ENCODE results near the gene MPI. TPM values are rescaled to one million over a fixed set of nuclear protein-coding genes. Genes with fewer than 3 reads are reported as not detected.

The MPI gene
- total RNA-seq, 4 donors from 2014 or later, result 28.8 to 73.3 (median 33.7) TPM

GRCh38 chr15:74857082-74857655 lies 32.7 kb upstream of the MPI start:
- TF ChIP-seq POLR2A (IDR thresholded peaks at IDR 0.05) (no peak), CTCF (IDR thresholded peaks at IDR 0.05) (no peak)
- Histone ChIP-seq H3K4me3 (no peak overlapping the region), H3K27ac (no peak overlapping the region)

GRCh38 chr15:74857671-74858368 lies 32.0 kb upstream of the MPI start:
- no peak for DNase-seq
- Histone ChIP-seq H3K4me1 (no peaks in the 10 kb centered on the region), H3K36me3 (no peaks in the 10 kb centered on the region), H3K9me3 (no peaks in the 10 kb centered on the region), H3K27me3 (no peaks in the 10 kb centered on the region), H3K4me3 (no peak overlapping the region), H3K27ac (no peak overlapping the region)
- intact Hi-C loops (cut with DNase I; ENCODE audit: low total_unique reads), result no loop called here
- TF ChIP-seq CTCF (IDR thresholded peaks at IDR 0.05), result no peak
- TF ChIP-seq POLR2A (IDR thresholded peaks at IDR 0.05), result no peak

More at GRCh38 chr15:74857082-74857655, 32.7 kb upstream of the MPI start:
- Histone ChIP-seq H3K36me3 (no peaks in the 10 kb centered on the region), H3K4me1 (no peaks in the 10 kb centered on the region), H3K27me3 (no peaks in the 10 kb centered on the region), H3K9me3 (no peaks in the 10 kb centered on the region)
- DNase-seq, result no peak
- intact Hi-C loops (cut with DNase I; ENCODE audit: low total_unique reads), result no loop called here

GRCh38 chr15:74858369-74858740 lies 31.5 kb upstream of the MPI start:
- DNase-seq, result no peak
- Histone ChIP-seq H3K4me3 (no peak overlapping the region), H3K36me3 (no peaks in the 10 kb centered on the region), H3K9me3 (no peaks in the 10 kb centered on the region), H3K27ac (no peak overlapping the region), H3K4me1 (no peaks in the 10 kb centered on the region), H3K27me3 (no peaks in the 10 kb centered on the region)
- TF ChIP-seq CTCF (IDR thresholded peaks at IDR 0.05) (no peak), POLR2A (IDR thresholded peaks at IDR 0.05) (no peak)
- intact Hi-C loops (cut with DNase I; ENCODE audit: low total_unique reads), result no loop called here

GRCh38 chr15:74863239-74864056 lies 26.4 kb upstream of the MPI start:
- intact Hi-C loops (cut with DNase I; ENCODE audit: low total_unique reads), result no loop called here
- Histone ChIP-seq H3K36me3 (no peaks in the 10 kb centered on the region), H3K27me3 (no peaks in the 10 kb centered on the region), H3K4me1 (no peaks in the 10 kb centered on the region), H3K9me3 (no peaks in the 10 kb centered on the region), H3K4me3 (no peak overlapping the region), H3K27ac (no peak overlapping the region)
- DNase-seq, result no peak
- no peak for TF ChIP-seq CTCF (IDR thresholded peaks at IDR 0.05)
- TF ChIP-seq POLR2A (IDR thresholded peaks at IDR 0.05), result no peak

DNA sequence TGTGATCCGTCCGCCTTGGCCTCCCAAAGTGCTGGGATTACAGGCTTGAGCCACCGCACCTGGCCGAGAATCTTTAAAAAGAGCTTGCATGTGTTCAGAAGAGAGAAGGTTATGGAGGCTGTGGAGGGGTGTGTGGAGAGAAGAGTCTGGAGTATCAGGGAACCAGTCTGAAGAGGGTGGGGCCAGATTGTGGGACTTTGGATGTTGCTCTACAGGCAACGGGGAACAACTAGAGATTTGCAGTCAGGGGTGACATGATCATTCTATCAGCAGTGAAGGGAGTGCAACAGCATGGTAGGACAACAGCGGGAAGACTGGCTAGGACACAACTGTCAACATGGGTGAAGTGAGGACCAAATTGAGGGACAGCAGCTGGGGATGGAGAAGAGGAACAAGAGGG lies 25.5 kb upstream of the MPI start:
- Histone ChIP-seq H3K4me1 (peaks cover 1 to 2% of the 10 kb centered on the region in 2 donors), H3K4me3 (no peak overlapping the region), H3K36me3 (no peaks in the 10 kb centered on the region), H3K9me3 (no peaks in the 10 kb centered on the region), H3K27me3 (no peaks in the 10 kb centered on the region), H3K27ac (no peak overlapping the region)
- no peak for TF ChIP-seq POLR2A (IDR thresholded peaks at IDR 0.05)
- TF ChIP-seq CTCF (IDR thresholded peaks at IDR 0.05), result no peak
- no peak for DNase-seq
- intact Hi-C loops (cut with DNase I; ENCODE audit: low total_unique reads), result no loop called here
